K562 (cell line): ENCODE data around the gene YPEL3. TPM values are rescaled to one million over a fixed set of nuclear protein-coding genes. Genes with fewer than 3 reads are reported as not detected.

Experiments
- FIP1L1 ChIP-seq: fragments of 200-400 bp; formaldehyde crosslinking; IDR thresholded peaks from 2 replicates; pipeline ENCODE4 v1.6.1; 2018; ENCODE audit warnings: mild to moderate bottlenecking, low read depth, low read length; ENCODE audit not compliant: poor library complexity, severe bottlenecking
- NBN ChIP-seq: fragments of 450-650 bp; IDR thresholded peaks from 2 replicates; pipeline ENCODE4 v1.6.1; 2016; ENCODE audit warnings: low read depth, mild to moderate bottlenecking
- NCOA2 ChIP-seq, 2 experiments: fragments of 450-650 bp; IDR thresholded peaks; 2 replicates each; pipeline ENCODE4 v1.6.1; 2018; ENCODE audit warnings: mild to moderate bottlenecking in 2 of 2, moderate library complexity in 1 of 2; ENCODE audit not compliant: partially characterized antibody in 2 of 2
- POLR2G ChIP-seq: fragments of 200-400 bp; formaldehyde crosslinking; IDR thresholded peaks from 2 replicates; pipeline ENCODE4 v1.6.1; 2017; ENCODE audit warnings: low read depth, mild to moderate bottlenecking, antibody characterized with exemption, low read length, moderate library complexity
- RNF219 ChIP-seq: fragments of 250-450 bp; sonication (Bioruptor Pico); IDR thresholded peaks from 2 replicates; pipeline ENCODE4 v1.5.0; 2022; ENCODE audit warnings: mild to moderate bottlenecking
- SRSF9 ChIP-seq: fragments of 200-400 bp; formaldehyde crosslinking; IDR thresholded peaks from 2 replicates; pipeline ENCODE4 v1.6.1; 2017; ENCODE audit warnings: low read depth, low read length, borderline replicate concordance
- ZNF318 ChIP-seq, 2 experiments: fragments of 450-650 bp; IDR thresholded peaks; 2 replicates each; pipeline ENCODE4 v1.6.1; 2016; ENCODE audit warnings: mild to moderate bottlenecking in 2 of 2, borderline replicate concordance in 1 of 2, low read depth in 1 of 2, moderate library complexity in 1 of 2
- polyA plus RNA-seq, 8 experiments: library from polyadenylated mRNA; depleted of rRNA in 4 of 8; stranded (reverse) in 5 of 8; unstranded in 3 of 8; fragments of >200 nt; fragmentation: Nextera tagmentation in 2 of 8; fragmentation: Illumina TruSeq in 1 of 8; extraction: Ambion mirVana in 2 of 8; extraction: Trizol in 1 of 8; gene quantifications; 2 replicates each; pipeline versions ENCODE4 v1.2.1 to v1.2.3, GENCODE V29; 2011 to 2014; ENCODE audit warnings: inconsistent platforms in 1 of 8, missing spikeins in 1 of 8
- total RNA-seq, 7 experiments: library from RNA; depleted of rRNA in 6 of 7; stranded (reverse); fragments of >200 nt in 6 of 7; fragmentation: Illumina TruSeq in 2 of 7; extraction: Trizol in 2 of 7; gene quantifications; 2 replicates each; pipeline versions ENCODE4 v1.2.1 to v1.2.3, GENCODE V29; 2011 to 2021; ENCODE audit warnings: low replicate concordance in 1 of 7

Gene YPEL3
- total and polyA plus RNA-seq, 9 of the 15 experiments (the other 6 are each of a cell fraction or from before 2014, with no cell fraction given) = 0.41 to 15.0 (median 2.9) TPM

- peak in 1 of 2 experiments; percentile 41; a peak in 1 of 4 replicates for TF ChIP-seq ZNF318 (IDR thresholded peaks at IDR 0.05; ENCODE audit: borderline replicate concordance in 1 of 2, low read depth in 1 of 2)
- TF ChIP-seq RNF219 (CRISPR knock-in tag) = no peak
- TF ChIP-seq NCOA2 (IDR thresholded peaks at IDR 0.05; ENCODE audit: partially characterized antibody in 2 of 2) = no peak
- no peak for TF ChIP-seq SRSF9
- no peak for TF ChIP-seq NBN
- TF ChIP-seq FIP1L1 = no peak
- TF ChIP-seq POLR2G = no peak
These were observed 1.0 kb upstream of the YPEL3 start (continued) for GRCh38 chr16:30096862-30097563.
